ENCODE data around the gene CCSER1. TPM values are rescaled to one million over a fixed set of nuclear protein-coding genes. Genes with fewer than 3 reads are reported as not detected.

CCSER1 gene
- total RNA-seq, 6 donors from 2014 or later: 4.4 to 26.1 (median 13.8) TPM

- H3K27ac ChIP-seq: no peak overlapping the region
- no peaks in the 10 kb centered on the region for H3K36me3 ChIP-seq
- WGBS, 2 donors: 55 to 60% methylated on average over 1 of the region's 1 CpG
- ATAC-seq (ENCODE audit: low FRiP score in 2 of 2) (no peak), DNase-seq (no peak)
- no peak overlapping the region for H3K4me3 ChIP-seq
- no peaks in the 10 kb centered on the region for H3K4me1 ChIP-seq
- TF ChIP-seq EP300 (IDR thresholded peaks at IDR 0.05) (no peak), POLR2A (IDR thresholded peaks at IDR 0.05) (no peak), POLR2AphosphoS5 (IDR thresholded peaks at IDR 0.05) (no peak), CTCF (IDR thresholded peaks at IDR 0.05) (no peak)
- H3K27me3 ChIP-seq: no peaks in the 10 kb centered on the region
- H3K9me3 ChIP-seq: no peaks in the 10 kb centered on the region
Measured at GRCh38 chr4:90274175-90274574, 147.0 kb downstream of the CCSER1 start.

GRCh38 chr4:90280954-90281353 is 153.8 kb downstream of the CCSER1 start:
- Histone ChIP-seq H3K27ac (no peak overlapping the region), H3K4me3 (no peak overlapping the region)

DNA sequence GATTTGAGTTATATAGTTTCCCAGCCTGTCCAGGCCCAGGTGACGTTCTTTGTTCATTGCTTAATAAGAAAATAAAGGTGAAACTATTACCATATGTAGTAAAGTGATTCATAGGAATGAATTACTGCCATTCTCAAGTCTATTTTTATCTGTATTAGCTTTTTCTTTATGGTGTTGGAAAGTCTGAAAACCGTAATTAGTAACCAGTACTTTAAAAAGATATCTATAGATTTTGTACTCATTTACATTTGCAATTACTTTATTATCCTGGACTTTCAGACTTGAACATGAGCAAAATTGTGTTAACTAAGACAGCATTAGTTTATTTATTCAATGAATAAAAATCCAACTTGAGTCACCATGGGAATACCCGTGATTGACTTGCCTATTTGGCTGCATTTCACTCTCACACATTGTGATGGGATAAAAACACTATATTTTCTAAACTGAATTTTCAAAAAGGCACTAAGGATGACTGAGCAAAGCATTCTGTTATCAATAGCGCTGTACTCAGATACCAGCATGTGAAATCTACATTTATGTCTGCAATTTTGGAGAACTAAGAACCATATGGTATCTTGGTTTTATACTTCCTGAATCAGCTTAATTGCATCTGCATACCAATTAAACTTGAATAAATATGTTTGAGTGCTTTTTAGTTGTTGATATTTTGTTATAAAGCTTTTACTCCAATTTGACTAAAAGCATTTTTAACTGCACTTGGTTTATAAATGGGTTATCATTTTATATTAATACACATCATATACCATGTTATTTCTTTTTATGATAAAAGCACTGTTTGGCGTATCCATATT is 154.6 kb downstream of the CCSER1 start:
- TF ChIP-seq EP300 (IDR thresholded peaks at IDR 0.05): no peak
- no peak for TF ChIP-seq POLR2A (IDR thresholded peaks at IDR 0.05)
- no peak for TF ChIP-seq POLR2AphosphoS5 (IDR thresholded peaks at IDR 0.05)
- no peak for TF ChIP-seq CTCF (IDR thresholded peaks at IDR 0.05)
- Histone ChIP-seq H3K9me3 (no peaks in the 10 kb centered on the region), H3K4me1 (no peaks in the 10 kb centered on the region), H3K36me3 (no peaks in the 10 kb centered on the region), H3K27ac (no peak overlapping the region), H3K27me3 (no peaks in the 10 kb centered on the region), H3K4me3 (no peak overlapping the region)
- ATAC-seq (ENCODE audit: low FRiP score in 2 of 2): no peak
- no peak for DNase-seq
- WGBS, 2 donors: 89 to 91% methylated on average over 5 of the region's 5 CpGs

More at GRCh38 chr4:90280954-90281353, 153.8 kb downstream of the CCSER1 start:
- no peak for DNase-seq
- WGBS, 2 donors: 83 to 90% methylated on average over 3 of the region's 3 CpGs
- no peaks in the 10 kb centered on the region for H3K9me3 ChIP-seq
- H3K36me3 ChIP-seq: no peaks in the 10 kb centered on the region
- no peak for ATAC-seq (ENCODE audit: low FRiP score in 2 of 2)
- H3K27me3 ChIP-seq: no peaks in the 10 kb centered on the region
- no peaks in the 10 kb centered on the region for H3K4me1 ChIP-seq
- TF ChIP-seq CTCF (IDR thresholded peaks at IDR 0.05) (no peak), POLR2A (IDR thresholded peaks at IDR 0.05) (no peak), POLR2AphosphoS5 (IDR thresholded peaks at IDR 0.05) (no peak), EP300 (IDR thresholded peaks at IDR 0.05) (no peak)

DNA sequence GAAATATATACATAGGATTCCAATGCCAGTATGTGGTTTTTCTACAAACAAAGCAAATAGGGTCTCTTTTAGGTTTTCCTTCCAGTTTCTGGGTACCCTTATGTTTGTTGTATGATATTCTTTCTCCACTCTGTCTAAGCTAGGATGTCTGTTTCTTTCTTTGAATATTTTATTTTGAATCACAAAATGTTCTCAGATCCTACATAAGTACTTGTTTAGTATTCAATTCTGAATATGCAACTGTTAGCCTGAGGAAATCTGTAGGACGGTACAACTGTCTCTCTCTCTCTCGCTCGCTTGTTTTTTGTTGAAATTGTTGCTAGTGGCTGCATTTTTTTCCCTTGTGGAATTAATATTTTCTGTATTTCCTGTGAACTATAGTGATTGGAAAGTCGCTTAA is 163.2 kb downstream of the CCSER1 start:
- Histone ChIP-seq H3K9me3 (no peaks in the 10 kb centered on the region), H3K27me3 (no peaks in the 10 kb centered on the region), H3K36me3 (no peaks in the 10 kb centered on the region), H3K27ac (no peak overlapping the region), H3K4me3 (no peak overlapping the region), H3K4me1 (no peaks in the 10 kb centered on the region)
- WGBS, 2 donors: 82 to 91% methylated on average over 4 of the region's 4 CpGs
- ATAC-seq (ENCODE audit: low FRiP score in 2 of 2) (no peak), DNase-seq (no peak)
- no peak for TF ChIP-seq POLR2A (IDR thresholded peaks at IDR 0.05)
- TF ChIP-seq EP300 (IDR thresholded peaks at IDR 0.05): no peak
- TF ChIP-seq CTCF (IDR thresholded peaks at IDR 0.05): no peak
- TF ChIP-seq POLR2AphosphoS5 (IDR thresholded peaks at IDR 0.05): no peak

GRCh38 chr4:90292438-90292837 is 165.2 kb downstream of the CCSER1 start:
- no peak overlapping the region for H3K27ac ChIP-seq
- H3K36me3 ChIP-seq: no peaks in the 10 kb centered on the region
- H3K4me1 ChIP-seq: no peaks in the 10 kb centered on the region
- TF ChIP-seq POLR2A (IDR thresholded peaks at IDR 0.05) (no peak), CTCF (IDR thresholded peaks at IDR 0.05) (no peak), POLR2AphosphoS5 (IDR thresholded peaks at IDR 0.05) (no peak), EP300 (IDR thresholded peaks at IDR 0.05) (no peak)
- ATAC-seq (ENCODE audit: low FRiP score in 2 of 2) (no peak), DNase-seq (no peak)
- H3K27me3 ChIP-seq: no peaks in the 10 kb centered on the region
- H3K9me3 ChIP-seq: no peaks in the 10 kb centered on the region
- H3K4me3 ChIP-seq: no peak overlapping the region

All from upper lobe of left lung (tissue), 6 donors.